ENCODE data around the gene AAGAB.

- TF ChIP-seq CTCF (IDR thresholded peaks at IDR 0.05) (no peak), POLR2A (IDR thresholded peaks at IDR 0.05) (no peak)
These were observed 37.6 kb downstream of the AAGAB start for GRCh38 chr15:67216859-67217258.

All from testis (tissue), 2 donors.